Stimulated activated CD8-positive, alpha-beta memory T cell treated with anti-CD3 and anti-CD28 coated beads, Interleukin-7, amount 100 ng/mL, for 24 hours (primary cell): Measurements from ENCODE around the gene PTGDR2.

Source experiments
- DNase-seq: peaks from one replicate; pipeline ENCODE4 v3.0.0-alpha.2; 2020; ENCODE audit warnings: low read depth

PTGDR2 gene

DNA sequence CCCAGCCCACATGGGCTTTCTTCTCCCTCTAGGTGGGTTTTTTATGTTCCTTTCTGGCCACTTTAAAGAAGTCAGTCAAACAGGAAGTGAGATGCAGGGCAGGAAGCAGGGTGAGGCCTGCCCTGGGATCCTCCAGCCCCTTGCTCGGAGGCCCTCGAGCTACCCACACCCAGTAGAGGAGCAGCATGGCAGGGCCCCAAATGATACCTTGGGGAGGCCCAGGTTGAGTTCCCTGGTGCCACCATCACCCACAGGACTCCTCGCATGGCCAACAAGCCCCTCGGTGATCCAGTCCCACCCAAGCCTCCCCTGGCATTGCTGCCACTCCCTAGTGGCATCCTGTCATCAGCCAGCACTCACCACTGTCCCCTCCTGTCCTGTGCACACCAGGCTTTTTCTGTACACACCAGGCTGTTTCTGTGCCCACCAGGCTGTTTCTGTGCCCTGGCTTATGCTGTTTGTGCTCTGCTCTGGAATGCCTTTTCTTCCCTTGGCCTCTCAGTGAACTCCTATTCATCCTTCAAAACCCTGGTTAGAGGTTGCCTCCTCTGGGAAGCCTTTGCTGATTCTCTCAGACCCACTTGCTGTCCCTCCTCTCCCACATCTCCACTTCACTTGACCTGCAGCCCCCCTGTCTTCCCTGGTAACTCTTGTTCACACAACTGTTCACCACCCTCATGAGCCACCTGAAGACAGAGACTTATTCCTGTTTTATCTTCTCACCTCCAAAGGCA, 3.1 kb upstream of the PTGDR2 start:
- DNase-seq: no peak

DNA sequence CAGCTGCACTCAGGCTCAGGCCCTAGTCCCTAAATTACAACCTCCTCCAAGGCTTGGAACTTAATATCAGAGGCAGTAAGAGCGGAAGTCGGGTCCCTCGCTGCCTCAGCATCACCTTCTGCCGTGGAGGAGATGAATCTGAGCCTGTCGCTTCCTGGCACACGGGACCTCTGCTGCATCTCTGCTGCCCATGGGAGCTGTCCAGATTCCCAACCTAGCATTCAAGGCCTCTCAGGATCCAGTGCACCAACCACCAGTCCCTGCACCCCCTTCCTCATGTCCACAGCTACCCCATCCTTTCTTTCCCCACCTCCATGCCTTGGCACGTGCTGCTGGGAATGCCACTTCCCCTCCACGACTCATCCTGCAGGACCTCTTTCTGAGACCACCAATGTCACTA, 2.5 kb upstream of the PTGDR2 start:
- no peak for DNase-seq

DNA sequence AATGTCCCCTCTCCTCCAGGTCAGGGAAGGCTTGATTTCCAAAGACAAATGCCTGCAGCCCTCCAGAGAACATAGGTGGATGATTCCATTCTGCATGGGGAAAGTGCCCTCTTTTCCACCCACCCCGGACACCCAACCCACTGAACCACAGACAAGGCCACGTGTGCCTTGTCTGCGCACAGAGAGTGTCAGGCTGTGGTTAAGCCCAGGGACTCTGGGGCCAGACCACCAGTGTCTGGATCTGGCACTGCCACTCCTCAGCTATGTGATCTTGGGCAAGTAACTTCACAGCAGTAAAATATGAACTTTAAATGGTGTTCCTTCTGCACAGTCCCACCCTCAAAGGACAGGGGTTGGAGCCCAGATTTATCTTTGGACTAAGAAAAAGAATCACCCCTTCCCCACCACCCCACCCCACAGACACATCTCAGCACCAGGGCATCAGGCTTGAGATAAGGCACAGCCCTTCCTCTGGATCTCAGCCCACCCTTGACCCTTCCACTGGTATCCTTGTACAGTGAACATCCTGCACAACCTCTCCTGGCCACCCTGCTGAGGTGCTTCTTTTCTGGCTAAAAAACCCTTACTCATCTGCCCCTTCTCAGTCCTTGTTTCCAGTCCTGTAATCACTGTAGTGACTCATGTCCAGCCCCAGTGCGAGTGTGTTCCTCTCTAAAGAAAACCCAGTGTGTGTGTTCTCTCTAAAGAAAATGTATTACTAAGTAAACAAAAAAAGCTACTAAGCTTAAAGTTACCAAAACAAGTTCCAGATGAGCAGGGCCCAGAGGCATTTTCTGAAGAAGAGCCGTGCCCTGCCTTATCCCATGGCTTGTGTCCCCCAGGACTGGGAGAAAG, 1.9 kb upstream of the PTGDR2 start:
- no peak for DNase-seq

DNA sequence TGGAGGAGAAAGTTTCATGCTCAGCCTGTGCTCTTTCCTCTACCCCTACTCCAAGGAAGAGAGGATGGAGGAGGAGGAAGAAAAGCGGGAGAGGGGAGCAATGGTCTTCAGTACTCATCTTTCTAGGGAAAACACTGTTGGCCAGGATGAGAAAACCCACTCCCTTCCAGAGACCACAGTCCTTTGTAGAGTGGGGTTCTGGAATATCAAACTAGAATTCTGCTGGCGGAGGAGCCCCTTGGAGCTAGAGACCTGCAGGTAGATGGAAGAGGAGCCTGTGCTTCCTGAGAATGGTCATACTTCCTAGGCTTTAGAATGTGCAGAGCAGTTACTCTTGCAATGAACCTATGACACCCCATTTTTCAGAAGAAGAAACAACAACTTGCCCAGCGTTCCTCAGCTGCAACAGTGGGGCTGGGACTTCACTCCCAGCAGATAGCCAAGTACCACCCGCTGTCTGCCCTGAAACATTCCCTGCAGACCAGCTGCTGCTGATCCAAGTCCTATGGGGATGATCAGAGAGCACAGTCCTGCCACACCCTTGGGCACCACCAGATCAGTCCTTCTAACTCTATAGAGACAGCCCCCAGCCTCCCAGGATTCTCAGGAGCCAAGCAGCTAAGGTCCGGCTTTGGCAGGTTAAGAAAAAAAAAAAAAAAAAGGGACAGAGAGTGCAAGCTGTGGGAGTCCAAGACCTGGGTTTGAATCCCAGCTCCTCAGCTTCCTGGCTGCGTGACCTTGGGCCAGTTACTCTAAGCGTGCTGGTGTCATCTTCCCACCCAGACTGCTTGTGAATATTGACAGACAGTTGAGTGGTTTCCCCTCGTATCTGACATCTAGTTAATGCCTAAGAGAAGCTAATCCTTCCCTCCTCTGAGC, 664 bp downstream of the PTGDR2 start:
- DNase-seq: no peak

DNA sequence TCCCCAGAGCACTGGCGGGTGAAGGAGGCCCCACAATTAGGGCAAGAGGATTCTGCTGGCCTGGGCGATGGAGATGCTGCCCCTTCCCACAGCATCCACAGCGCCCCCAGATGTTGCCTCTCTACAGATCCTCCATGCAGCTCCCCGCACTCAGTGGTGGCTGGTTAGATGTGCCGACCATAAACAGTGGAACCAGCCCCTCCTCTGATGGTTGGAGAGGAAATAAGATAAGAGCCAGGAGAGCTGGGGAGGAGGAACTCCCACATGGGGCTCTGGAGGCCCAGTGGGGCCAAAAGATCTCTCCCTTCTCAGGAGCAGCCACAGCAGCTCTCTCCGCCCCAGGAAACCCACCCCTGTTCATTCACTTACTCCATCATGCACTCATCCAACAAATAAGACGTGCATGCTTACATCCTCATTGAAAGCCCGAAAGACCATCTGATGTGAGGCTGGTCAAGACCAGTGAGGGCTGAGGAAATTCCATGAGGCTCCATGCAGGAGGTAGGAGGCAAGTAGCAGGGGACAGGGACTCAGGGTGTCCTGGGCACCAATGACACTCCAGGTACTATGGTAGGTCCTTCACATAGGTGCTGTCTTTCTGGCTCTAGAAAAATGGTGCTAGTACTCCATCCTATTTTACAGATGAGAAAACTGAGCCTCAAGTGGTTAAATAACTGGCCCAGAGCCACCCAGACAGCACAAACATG, 1.5 kb downstream of the PTGDR2 start:
- DNase-seq: no peak

DNA sequence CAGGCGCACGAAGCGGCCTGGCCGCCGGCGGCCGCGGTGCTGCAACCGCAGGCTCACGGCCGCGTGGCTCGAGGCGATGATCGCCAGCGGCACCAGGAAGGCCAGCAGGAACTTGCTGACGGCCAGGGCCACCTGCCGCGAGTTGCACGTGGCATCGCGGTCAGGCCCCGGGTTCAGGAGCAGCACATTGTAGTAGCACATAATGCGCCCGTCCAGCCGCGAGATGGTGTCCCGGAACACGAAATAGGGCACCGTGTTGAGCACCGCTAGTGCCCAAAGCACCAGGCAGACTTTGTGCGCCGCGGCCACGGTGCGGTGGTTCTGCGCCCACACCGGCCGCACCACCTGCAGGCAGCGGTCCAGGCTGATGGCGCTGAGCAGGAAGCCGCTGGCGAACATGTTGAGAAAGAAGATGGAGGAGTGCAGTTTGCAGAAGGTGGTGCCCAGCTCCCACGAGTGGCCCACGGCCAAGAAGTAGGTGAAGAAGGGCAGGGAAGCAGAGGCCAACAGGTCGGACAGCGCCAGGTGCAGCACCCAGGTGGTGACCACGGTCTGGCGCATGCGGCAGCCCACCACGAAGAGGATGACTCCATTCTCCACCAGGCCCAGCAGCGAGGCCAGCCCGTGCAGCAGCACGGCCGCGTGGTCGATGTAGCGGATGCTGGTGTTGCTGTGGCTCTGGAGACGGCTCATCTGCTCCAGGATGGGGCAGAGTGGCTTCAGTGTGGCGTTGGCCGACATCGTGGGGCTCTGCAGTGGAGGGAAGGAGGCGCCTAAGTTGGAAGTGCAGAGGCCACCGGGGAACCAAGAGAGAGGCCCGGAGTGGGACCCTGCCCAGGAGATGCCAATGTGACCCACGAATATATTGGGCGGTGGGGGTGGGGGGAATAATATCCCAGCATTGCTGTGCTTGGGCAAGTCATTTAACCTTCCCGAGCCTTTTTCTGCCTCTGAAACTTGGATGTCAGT, 2.5 kb downstream of the PTGDR2 start:
- no peak for DNase-seq

DNA sequence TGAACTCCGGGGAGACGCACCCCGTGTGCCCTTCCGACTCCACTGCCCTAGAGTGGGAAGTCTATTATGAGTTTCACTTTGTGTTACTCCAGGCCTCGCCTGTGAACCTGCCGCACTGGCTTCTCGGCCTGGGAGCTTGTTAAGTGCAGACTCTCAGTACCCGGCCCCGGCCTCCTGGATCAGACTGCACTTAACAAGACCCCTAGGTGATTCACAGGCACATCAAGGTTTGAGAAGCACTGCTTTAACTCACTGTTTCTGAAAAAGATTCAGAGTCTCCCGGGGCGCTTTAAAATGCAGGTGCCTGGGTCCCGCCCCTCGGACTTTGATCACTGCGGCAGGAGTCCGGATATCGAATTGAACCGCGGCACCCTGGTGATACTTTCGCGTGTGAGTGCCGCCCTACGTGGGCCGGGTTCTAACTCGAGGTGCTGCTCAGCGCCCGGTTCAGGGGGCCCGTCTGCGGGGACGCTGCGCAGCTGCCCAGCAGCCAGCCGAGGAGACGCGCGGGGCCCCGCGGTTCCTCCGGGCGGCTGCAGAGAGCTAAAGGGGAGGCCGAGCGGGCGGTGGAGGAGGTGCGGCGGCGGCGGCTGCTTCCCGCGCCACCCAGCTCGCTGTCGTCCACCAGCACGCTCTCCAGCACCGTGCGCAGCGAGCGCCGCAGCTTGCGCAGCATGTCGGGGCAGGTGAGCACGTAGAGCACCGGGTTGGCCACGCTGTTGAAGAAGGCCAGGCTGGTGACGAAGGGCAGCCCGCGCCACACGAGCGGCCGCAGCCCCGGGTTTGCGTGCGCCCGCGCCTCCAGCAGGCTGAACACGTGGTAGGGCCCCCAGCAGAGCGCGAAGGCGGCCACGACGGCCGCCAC, 3.4 kb downstream of the PTGDR2 start:
- DNase-seq: no peak

DNA sequence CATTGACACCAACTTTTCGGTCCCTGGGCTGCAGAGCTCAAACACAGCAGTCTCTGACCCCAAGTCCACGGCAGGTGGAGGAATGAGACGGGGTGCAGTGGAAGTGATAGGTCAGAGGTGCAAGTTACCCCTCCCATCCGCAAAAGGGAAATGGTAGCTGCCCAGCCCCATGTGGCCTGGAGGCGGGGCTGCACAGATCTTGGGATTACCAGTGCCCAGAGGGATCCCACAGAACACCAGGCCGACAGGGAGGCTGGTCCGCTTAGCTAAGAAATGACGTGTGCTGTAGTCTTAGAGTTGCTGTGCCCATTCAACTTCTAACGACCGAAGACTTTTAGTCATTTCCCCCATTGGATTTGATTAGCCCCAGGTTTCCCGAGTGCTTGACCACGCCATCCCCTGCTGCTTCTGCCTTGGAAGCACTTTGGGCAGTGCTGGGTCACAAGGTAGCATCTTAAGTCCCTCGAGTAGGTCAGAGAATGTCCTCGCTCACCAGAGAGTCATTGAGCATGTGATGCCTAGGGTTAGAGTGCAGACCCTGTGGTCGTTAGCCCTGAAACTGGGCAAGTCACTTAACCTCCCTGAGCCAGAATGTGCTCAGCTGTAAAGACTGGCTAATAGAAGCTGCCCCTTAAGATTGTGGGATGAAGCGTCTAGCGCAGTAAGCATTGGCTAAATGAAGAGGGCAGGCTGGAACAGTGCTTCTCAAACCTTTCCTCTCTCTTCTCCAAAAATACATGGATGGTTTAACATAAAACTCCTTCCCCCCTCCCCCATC, 4.2 kb downstream of the PTGDR2 start:
- no peak for DNase-seq

DNA sequence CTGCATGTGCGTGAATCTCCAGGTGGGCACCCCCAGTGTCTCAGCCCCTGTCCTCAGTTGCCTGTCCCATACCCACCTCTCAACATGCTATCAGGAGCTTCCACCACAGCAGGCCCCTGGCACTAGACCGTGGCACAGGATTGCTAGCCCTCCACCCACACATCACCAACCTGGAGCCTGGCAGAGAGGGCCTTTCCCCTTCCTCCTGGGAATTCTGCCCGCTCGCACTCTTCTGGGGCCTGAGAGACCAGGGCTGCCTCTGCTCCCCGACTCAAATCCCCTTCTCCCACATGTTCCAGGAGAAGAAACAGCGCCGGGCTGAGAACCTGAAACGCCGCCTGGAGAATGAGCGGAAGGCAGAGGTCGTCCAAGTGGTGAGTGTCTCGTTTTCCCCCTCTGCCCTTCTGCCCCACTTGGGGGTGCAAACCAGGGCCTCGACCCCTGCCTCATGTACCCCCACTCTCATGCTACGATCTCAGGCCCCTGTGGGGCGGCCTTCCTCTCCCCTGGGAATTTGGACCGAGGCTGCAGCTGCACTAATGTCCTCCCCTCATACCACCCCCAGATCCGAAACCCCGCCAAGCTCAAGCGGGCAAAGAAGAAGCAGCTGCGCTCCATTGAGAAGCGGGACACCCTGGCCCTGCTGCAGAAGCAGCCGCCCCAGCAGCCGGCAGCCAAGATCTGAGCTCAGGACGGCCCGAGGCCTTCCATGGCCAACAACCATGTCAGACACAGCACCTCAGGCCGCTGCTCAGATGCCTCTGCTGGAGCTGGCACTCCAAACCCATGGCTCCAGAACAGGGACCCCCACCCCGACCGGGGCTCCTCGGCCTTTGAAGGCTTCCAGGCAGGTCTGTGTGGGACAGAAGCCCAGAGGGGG, 5.9 kb downstream of the PTGDR2 start:
- DNase-seq: no peak

DNA sequence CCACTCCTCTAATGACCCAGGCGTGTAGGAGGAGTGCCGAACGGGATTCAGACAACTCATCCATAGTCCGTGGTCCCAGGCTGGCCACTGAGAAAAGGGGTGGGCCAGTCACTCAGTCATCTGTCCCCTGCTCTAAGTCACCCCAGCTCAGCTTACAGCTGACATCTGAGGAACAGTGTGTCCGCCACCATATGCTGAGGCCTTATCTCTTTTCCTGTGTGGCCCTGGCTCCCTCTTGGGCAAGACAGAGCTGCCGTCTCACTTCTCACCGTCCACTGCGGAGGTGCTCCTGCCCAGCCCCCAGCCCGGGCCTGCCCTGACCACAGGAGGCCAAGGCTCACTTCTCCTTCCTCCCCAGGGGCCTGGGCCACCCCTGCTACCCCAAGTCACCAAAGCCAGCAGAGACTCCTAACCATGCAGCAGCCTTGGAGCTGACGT, 7.0 kb downstream of the PTGDR2 start:
- DNase-seq: no peak

DNA sequence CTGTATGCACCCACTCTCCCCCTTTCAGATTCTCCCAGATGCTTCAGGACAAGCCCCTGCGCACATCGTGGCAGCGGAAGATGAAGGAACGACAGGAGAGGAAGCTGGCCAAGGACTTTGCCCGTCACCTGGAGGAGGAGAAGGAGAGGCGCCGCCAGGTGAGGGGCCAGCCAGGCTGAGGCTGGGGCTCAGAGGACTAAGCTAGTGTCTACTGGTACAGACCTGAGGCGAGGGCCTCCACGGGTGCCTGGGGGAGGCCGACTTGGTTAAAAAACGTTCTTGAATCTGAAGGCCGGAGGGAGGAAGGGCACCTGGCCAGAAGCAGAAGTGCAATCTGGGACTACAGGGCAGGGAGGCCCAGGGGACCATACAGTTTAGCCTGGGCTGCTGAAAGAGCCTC, 7.9 kb downstream of the PTGDR2 start:
- DNase-seq: no peak

DNA sequence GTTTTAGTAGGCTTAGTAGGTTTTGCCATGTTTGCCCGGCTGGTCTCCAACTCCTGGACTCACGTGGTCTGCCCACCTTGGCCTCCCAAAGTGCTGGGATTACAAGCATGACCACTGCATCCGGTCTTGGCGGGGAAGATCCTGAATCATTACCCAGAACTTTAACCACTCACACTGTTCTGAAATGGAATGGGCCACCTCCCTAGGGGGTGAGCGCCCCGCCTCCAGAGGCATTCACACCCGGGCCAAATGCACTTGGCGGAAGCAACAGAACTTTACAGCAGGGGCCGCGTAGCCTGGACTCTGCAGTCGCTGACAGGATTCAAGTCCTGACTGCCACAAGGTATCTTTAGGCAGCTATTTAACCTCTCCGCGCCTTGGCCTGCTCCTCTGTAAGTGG, 8.5 kb downstream of the PTGDR2 start:
- DNase-seq: no peak

DNA sequence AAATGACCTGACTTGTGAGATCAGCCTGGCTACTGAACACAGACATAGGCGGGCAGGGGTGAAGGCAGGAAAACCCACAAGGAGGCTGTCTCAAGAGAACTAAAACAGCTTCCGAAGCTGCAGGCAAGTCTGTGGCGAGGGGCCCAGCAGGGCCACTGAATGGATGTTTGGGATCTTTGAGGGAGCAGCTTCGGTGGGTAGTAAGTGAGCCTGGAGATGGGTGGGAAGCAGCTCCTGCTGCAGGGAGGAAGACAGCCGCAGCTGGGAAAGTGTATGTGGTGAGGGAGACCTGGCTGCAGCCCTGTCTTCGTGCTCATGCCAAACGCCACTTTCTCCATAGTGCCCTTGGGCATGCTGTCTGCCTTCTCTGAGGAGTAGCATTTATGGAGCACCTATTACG, 10.4 kb downstream of the PTGDR2 start:
- DNase-seq: no peak

DNA sequence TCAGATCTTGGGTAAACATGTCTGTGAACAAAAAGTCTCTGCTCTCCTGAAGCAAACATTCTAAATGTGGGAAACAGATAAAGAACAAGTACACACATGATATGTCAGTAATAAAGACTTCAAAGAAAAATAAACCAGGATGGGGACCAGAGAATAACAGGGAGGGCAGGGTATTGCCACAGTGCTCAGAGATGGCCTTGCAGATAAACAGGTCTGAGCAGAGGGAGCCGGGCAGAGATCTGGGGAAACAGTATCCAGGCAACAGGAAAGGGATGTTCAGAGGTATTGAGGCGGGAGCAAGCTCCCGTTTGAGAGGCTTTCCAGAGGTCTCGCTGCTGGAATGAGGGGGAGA, 10.9 kb downstream of the PTGDR2 start:
- no peak for DNase-seq

DNA sequence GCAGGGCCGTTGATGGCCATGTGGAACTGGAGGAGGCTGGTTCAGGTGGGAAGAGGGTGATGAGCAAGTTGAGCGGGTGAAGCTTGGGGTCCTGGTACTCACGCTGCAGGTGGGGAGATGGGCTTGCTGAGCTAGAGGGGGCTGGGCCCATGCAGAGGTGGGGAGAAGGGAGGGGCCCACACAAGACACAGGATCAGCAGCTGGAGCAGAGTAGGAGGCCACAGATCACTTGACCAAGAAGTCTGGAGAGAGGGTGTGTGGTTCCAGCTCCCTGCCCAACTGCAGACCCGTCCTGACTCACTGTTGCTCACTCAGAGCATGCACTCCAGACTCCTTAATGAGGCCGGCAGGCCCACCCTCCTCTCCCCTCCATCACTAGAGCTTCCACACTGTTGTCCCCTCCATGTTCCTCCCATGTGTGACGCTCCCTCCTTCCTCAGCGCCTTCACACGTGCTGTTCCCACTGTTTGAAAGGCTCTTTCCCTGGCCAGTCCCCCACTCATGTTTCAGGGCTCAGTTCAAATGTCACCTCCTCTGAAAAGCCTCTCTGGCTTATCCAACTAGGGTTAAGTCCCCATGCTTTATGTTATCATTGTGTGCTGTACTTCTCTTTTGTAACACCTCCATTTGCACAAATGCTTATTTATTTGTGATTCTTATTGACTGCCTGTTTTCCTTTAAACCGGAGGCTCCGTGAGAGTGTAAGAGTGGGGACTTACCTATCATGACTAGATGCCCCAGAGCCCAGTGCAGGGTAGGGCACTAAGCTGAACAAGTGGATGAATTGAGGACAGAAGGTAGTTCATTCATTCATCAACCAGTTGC, 11.5 kb downstream of the PTGDR2 start:
- no peak for DNase-seq

DNA sequence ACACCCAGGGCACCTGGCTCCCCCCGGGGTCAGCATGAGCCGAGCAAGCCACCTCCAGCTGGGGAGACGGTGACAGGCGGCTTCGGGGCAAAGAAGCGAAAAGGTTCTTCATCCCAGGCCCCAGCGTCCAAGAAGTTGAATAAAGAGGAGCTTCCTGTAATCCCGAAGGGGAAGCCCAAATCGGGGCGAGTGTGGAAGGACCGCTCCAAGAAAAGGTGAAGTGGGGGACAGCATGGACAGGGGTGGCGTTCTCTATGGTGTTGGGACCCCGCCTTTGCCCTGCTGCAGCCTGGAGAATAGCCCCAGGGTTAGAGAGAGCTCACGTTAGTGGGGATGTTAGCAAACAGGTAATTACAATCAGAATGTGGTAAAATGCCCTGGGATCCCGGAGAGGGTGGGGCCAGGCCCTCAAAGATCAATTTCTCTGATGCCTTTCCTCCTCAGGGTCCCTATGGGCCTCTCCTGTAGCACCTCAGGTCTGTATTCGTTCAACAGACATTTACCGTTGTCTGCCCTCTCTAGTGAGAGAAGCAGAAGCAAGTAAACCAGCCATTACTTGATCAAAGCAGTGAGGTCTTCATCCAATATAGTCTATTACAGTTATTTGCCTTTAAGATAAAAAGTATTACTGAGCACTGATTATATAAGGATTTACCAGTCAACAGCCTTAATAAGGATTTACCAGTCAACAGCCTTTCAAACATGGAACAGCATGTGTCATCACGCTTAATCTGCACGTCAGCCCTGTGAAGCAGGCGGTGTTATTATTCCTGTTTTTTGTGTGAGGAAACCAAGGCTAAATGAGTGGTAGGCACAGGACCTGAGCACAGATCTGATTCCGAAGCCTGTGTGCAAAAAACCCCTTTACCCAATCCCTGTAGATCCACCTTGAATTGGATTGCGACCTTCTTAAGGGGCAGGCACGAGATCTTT, 12.8 kb downstream of the PTGDR2 start:
- no peak for DNase-seq
